ENCODE measurements around the gene DHX9.

- TF ChIP-seq CTCF (IDR thresholded peaks at IDR 0.05) (peak in 4 of 7 experiments; percentile 18 to 39 (median 35)), POLR2A (IDR thresholded peaks at IDR 0.05) (peak; percentile 84 to 92 (median 89))
These were observed at the start of gene DHX9 for GRCh38 chr1:182839209-182840066.

Measured in body of pancreas (tissue), 4 donors.